IPS DF 6.9 (cell line): ENCODE data around the gene TEX19.
"Not testable (repeated sequence)": the region's sequence is repeated elsewhere in the genome, so short reads cannot be mapped to it uniquely, and the experiment has no call there.

Experiments
- DNase-seq: peaks from one replicate; pipeline ENCODE4 v3.0.0-alpha.2; 2013; ENCODE audit warnings: low read depth, low spot score
- H3K27ac ChIP-seq: one replicate; pipeline ENCODE4 v1.5.1; 2013; ENCODE audit warnings: low read length, control low read depth
- H3K27me3 ChIP-seq: 2 replicates; pipeline ENCODE4 v1.6.1; 2013; ENCODE audit warnings: mild to moderate bottlenecking, low read length; ENCODE audit not compliant: control insufficient read depth, insufficient read depth
- H3K36me3 ChIP-seq: 2 replicates; pipeline ENCODE4 v1.6.1; 2013; ENCODE audit warnings: low read length; ENCODE audit not compliant: control insufficient read depth, insufficient read depth
- H3K4me1 ChIP-seq: 2 replicates; pipeline ENCODE4 v1.6.1; 2013; ENCODE audit warnings: low read length; ENCODE audit not compliant: control insufficient read depth, insufficient read depth
- H3K4me3 ChIP-seq: 2 replicates; pipeline ENCODE4 v1.5.1; 2013; ENCODE audit warnings: mild to moderate bottlenecking, low read length
- H3K9me3 ChIP-seq: 2 replicates; pipeline ENCODE4 v1.6.1; 2013; ENCODE audit warnings: low read length, inconsistent platforms; ENCODE audit not compliant: control insufficient read depth, insufficient read depth
- WGBS: extraction: QIAGEN DNeasy Blood & Tissue Kit; methylation state at CpG from one replicate; pipeline ENCODE4 v1.1.7; 2013; ENCODE audit warnings: mixed read lengths, missing lambda C conversion rate; ENCODE audit not compliant: insufficient read length, insufficient coverage; 5-methylcytosine and 5-hydroxymethylcytosine counted together

TEX19 gene

DNA sequence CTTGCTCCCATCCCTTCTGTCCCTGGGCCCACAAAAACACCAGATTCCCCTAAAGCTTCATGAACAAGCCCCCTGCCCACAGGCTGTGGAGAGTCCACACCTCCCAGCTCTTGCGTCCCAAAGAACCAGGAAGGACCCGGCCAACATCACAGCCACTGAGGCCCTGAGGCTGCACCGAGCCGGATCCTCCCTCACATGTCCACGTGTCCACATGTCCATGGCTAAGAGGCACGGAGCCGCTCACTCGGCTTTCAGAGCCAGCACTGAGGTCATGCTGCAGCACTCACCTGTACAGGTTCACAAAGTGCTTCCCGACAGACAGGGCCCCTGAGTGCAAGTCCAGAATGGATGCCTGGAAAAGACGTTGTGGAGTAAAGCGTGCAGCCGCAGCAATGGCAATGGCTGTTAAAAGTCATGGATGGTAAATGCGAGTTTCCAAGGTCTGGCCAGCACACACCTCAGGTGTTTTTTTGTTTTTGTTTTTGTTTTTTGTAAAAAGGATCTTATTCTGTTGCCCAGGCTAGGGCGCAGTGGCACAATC, 47.2 kb downstream of the TEX19 start:
- H3K36me3 ChIP-seq, result peaks cover 6% of the 10 kb centered on the region
- no peak overlapping the region for H3K27ac ChIP-seq
- H3K4me3 ChIP-seq, result no peak overlapping the region
- no peaks in the 10 kb centered on the region for H3K9me3 ChIP-seq
- H3K27me3 ChIP-seq, result no peaks in the 10 kb centered on the region
- H3K4me1 ChIP-seq, result no peaks in the 10 kb centered on the region
- no CpG with 5 or more reads among the region's 14 CpGs for WGBS
- no peak for DNase-seq

DNA sequence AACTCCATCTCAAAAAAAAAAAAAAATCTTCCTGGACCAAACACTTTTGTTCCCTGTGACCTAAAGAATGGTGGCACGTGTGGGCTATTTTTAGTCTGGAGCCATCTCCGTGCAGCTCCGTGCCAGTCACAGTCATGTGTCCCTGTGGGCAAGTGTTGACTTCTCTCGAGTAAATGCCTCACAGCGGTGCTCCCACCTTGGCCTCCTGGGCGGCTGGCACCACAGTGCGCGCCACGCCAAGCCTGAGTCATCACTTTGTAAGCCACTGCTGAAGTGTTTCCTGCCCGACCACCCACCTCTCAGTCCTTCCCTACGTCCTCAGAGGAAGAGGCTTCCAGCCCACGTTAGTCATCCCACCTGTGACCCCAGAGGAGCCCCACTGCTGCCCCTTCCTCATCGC, 48.2 kb downstream of the TEX19 start:
- no CpG with 5 or more reads among the region's 13 CpGs for WGBS
- Histone ChIP-seq H3K4me1 (no peaks in the 10 kb centered on the region), H3K27me3 (no peaks in the 10 kb centered on the region), H3K4me3 (no peak overlapping the region), H3K36me3 (peaks cover 6% of the 10 kb centered on the region), H3K9me3 (no peaks in the 10 kb centered on the region), H3K27ac (no peak overlapping the region)
- DNase-seq, result no peak

DNA sequence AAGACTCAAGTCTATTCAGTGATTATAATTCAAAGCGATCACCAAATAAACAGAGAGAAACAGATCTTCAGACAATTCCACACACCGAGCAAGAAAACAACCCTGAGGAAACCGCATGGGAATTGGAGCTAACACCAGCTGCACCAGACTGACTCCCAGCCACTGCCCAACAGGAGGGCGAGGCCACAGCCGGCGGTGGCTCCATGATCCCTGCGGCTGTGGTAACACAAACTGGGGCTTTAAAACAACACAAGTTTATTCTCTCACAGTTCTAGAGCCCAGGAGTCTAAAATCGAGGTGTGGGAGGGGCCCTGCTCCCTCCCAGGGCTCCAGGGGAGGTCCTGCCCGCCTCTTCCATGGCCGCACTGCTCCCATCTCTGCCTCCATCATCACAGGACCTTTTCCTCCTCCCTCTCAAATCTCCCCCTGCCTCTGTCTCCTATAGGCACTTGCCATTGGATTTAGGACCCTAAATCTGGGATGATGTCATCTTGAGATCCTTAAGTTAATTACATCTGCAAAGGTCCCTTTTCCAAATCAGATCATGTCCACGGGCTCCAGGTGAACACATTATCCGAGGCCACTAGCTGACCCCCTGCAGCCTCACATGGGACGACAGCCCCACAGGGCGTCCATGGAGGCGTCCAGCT, 49.4 kb downstream of the TEX19 start:
- no peak for DNase-seq
- no peaks in the 10 kb centered on the region for H3K9me3 ChIP-seq
- H3K36me3 ChIP-seq, result peaks cover 6% of the 10 kb centered on the region
- no peak overlapping the region for H3K4me3 ChIP-seq
- no CpG with 5 or more reads among the region's 15 CpGs for WGBS
- H3K27ac ChIP-seq, result no peak overlapping the region
- H3K4me1 ChIP-seq, result no peaks in the 10 kb centered on the region
- H3K27me3 ChIP-seq, result no peaks in the 10 kb centered on the region

DNA sequence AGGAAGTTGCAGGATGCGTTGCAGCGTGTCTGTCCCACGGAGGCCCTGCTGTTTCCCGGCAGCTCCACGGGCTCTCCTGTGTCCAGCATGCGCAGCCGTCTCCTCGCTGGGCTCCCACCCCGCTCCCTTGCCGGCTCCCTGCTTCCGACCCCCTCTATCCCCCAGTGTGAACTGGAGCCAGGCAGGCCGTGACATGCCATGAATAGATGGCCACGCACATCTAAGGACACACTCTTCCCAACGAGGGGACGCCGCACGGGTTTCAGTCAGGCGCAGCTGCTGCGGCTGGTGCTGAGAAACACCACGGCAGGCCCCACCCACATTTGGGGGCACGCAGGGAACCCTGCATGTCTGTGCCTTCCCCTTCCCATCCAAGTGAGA, 49.9 kb downstream of the TEX19 start:
- DNase-seq, result no peak
- H3K36me3 ChIP-seq, result peaks cover 1% of the 10 kb centered on the region; the same call in 1 of the 2 replicates
- no peaks in the 10 kb centered on the region for H3K4me1 ChIP-seq
- no peaks in the 10 kb centered on the region for H3K9me3 ChIP-seq
- WGBS, result no CpG with 5 or more reads among the region's 21 CpGs
- H3K27ac ChIP-seq, result no peak overlapping the region
- no peaks in the 10 kb centered on the region for H3K27me3 ChIP-seq
- no peak overlapping the region for H3K4me3 ChIP-seq

DNA sequence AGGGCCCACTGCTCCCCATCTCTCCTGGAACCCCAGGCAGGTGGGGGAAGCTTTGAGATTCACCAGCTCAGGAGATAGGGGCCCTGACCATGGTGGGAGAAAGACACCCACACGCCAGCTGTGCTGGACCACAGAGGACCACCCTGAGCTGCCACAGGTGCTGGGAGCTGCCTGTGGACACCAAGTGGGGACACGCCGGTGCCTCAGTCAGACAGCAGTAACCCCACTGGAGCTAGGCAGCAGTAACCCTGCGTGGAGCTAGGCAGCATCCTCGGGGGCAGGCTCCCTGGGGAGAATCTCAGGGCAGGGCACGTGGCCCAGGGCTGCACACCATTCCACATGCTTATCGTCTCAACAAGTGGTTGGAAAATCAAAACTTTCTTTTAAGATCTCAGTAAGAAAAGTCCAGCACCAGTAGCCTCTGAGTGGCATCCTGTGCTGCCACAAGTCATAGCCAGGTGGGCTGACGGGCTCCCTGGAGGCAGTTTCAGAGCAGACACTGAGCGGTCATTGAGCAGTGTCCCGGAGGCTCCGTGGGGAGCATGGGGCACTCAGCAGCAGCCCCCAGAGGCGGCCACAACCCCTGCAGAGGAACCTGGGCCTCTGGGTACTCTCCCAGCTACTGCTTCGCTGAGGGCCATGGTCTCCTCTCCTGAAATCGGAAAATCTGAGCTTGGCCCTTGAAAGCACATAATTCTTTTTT, 51.1 kb downstream of the TEX19 start:
- no peak for DNase-seq
- Histone ChIP-seq H3K4me1 (no peaks in the 10 kb centered on the region), H3K27ac (no peak overlapping the region), H3K9me3 (no peaks in the 10 kb centered on the region), H3K36me3 (no peaks in the 10 kb centered on the region), H3K27me3 (no peaks in the 10 kb centered on the region), H3K4me3 (no peak overlapping the region)
- no CpG with 5 or more reads among the region's 14 CpGs for WGBS

DNA sequence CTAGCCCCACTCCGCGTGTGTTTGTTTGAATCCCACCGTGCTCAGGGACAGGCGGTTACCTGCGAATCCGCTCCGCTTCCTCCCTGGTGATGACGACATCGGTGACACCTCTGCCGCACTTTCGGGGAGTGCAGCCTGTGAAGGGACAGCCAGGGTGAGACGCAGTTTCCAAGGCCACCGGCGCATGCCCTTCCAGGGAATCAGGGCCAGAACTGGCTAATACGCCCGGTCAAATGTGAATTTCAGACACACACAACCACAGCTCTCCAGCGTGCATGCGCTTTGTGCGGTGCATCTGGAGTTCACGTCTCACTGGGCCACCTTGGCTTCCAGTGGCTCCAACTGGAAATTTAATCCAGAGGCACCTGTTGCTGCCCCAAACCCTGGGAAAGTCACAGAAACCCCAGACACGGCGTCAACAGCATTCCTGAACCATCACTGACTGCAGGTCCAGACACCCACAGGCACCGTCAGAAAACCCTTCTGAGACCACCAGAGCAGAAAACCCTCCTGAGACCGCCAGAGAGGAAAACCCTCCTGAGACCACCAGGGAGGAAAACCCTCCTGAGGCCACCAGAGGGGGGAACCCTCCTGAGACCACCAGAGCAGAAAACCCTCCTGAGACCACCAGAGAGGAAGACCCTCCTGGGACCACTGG, 52.5 kb downstream of the TEX19 start:
- no peak overlapping the region for H3K27ac ChIP-seq
- no peak overlapping the region for H3K4me3 ChIP-seq
- WGBS, result no CpG with 5 or more reads among the region's 24 CpGs
- H3K27me3 ChIP-seq, result no peaks in the 10 kb centered on the region
- no peaks in the 10 kb centered on the region for H3K4me1 ChIP-seq
- no peak for DNase-seq
- H3K36me3 ChIP-seq, result no peaks in the 10 kb centered on the region
- no peaks in the 10 kb centered on the region for H3K9me3 ChIP-seq

DNA sequence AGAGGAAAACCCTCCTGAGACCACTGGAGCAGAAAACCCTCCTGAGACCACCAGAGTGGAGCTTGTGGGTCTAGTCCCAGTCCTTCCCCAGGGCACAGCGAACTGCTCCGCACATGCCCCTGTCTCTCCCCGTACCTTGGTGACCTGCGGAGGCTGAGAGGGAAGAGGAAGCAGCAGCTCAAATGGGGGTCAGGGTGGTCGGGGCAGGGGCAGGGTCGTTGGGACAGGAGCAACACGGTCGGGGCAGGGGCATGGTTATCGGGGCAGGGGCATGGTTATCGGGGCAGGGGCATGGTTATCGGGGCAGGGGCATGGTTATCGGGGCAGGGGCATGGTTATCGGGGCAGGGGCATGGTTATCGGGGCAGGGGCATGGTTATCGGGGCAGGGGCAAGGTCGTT, 53.0 kb downstream of the TEX19 start:
- WGBS, result no CpG with 5 or more reads among the region's 16 CpGs
- not testable (repeated sequence) for H3K27ac ChIP-seq, DNase-seq, H3K9me3 ChIP-seq, H3K4me3 ChIP-seq, H3K4me1 ChIP-seq, H3K36me3 ChIP-seq, H3K27me3 ChIP-seq

DNA sequence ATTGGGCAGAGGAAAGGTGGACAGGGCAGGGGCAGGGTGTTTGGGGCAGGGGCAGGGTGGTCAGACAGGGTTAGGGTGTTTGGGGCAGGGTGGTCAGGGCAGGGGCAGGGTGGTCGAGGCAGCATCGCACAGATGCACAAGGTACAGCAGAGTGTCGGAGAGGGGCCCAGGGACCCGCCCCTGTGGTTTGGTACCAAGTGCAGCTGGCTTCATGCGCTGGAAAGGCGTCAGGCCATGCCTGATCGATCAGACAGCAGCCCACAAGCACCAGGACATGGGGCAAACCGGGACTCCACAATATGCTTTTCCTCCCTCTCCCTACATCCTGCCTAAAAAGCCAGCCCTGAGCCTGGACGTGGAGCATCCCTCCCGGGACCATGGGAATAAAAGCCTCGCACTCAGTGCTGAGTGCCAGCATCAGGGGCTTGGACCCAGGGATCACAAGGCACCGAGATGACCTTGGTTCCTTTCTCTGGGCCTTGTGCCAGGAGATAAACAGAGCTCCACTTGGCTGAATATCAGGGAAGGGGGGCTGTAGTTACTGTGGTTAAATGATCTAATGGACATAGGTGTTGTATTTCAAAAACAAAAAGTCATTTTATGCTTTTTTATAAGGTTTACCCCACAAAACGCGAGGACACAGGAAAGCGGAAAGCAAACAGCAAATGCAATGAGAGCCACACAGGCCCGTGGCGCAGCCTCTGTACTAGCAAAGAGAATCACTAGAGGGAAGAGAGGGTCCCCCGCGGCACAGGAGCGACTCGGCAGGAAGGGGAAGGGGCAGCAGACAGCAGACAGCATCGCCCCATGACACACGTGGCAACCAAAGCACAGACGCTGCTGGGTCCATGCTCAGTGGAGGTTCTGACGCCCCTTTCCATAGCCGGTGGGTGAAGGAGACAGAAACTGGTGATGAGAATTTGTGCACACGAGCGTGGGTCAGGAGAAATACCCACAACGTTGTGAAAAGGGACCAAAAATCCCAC, 53.8 kb downstream of the TEX19 start:
- Histone ChIP-seq H3K4me3 (no peak overlapping the region), H3K27me3 (no peaks in the 10 kb centered on the region), H3K9me3 (no peaks in the 10 kb centered on the region), H3K36me3 (no peaks in the 10 kb centered on the region), H3K27ac (no peak overlapping the region), H3K4me1 (no peaks in the 10 kb centered on the region)
- no CpG with 5 or more reads among the region's 29 CpGs for WGBS
- DNase-seq, result no peak
